ENCODE results near the gene KIAA0513.

Gene KIAA0513

GRCh38 chr16:85067426-85067825, 39.8 kb downstream of the KIAA0513 start:
- no peak for DNase-seq (ENCODE audit: low read depth in 2 of 3, low spot score in 2 of 3)

GRCh38 chr16:85068746-85069145, 41.2 kb downstream of the KIAA0513 start:
- DNase-seq (ENCODE audit: low read depth in 2 of 3, low spot score in 2 of 3) = no peak

GRCh38 chr16:85069171-85069570, 41.6 kb downstream of the KIAA0513 start:
- no peak for DNase-seq (ENCODE audit: low read depth in 2 of 3, low spot score in 2 of 3)

DNA sequence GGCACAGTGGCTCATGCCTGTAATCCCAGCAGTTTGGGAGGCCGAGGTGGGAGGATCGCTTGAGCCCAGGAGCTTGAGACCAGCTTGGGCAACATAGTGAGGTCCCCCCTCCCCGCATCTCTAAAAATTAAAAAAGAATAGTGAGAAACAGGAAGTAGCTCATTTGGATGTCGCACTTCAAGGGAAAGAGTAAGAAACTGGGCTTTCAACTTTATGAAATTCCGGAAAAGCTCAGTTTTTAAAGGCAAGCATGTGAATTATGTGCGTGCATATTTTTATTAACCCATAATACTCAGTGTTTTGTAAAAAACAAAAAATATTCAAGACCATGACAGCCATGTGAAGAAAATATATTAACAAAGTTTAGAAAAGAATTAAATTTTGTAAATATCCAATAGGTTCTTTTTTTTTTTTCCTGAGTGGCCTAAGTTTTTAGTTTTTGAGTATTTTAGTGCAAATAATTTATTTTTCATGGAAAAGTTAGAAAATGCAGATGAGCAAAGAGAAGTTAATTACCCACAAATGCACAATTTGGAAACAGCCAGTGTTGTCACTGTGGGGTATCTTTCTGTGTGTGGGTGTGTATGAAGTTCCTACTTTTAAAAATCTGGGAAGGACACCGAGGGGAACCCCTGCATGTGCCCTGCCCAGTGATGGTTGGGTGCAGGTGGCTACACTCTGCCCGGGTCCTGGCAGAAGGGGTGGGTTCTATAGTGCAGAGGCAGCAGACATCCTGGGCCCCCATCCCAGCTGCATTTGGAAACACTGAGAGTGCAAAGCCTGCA, 44.7 kb downstream of the KIAA0513 start:
- no peak for DNase-seq (ENCODE audit: low read depth in 2 of 3, low spot score in 2 of 3)

- DNase-seq (ENCODE audit: low read depth in 2 of 3, low spot score in 2 of 3) = no peak
These were observed 45.4 kb downstream of the KIAA0513 start for GRCh38 chr16:85072947-85073346.

GRCh38 chr16:85074225-85074914, 46.8 kb downstream of the KIAA0513 start:
- no peak for DNase-seq (ENCODE audit: low read depth in 2 of 3, low spot score in 2 of 3)

DNA sequence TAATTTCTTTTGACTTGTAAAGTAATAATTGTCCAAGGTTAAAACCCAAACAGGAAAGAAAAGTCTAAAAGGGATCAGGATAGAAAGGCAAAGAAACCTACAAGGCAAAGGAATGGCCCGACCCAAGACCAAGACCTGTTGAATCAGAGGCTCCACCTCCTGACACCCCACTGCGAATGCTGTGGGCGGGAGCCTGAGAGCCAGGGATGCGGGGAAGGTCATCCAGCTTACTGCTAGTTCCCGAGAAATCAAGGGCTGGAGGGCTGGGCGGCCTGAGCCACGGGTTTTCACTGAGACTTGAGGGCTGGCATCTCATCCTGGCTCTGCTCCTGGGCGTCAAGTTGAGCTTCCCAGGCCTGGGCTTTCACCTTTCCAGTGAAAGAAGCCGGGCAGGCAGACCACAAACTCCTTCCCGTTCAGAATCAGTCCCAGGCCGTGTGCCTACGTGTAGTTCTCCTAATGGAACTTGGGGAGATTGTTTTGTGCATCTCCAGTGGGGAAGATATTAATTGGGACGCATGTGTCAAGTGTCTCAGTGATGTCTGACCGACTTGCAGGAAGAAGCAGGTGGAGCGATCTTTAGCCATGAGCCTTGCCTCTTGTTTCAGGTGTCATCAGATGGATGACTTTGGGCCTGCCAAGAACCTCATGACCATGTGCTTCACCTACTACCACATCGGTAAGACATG, 47.8 kb downstream of the KIAA0513 start:
- no peak for DNase-seq (ENCODE audit: low read depth in 2 of 3, low spot score in 2 of 3)

- DNase-seq (ENCODE audit: low read depth in 2 of 3, low spot score in 2 of 3) = no peak
These were observed 49.4 kb downstream of the KIAA0513 start for GRCh38 chr16:85077039-85077438.

- no peak for DNase-seq (ENCODE audit: low read depth in 2 of 3, low spot score in 2 of 3)
These were observed 50.1 kb downstream of the KIAA0513 start for GRCh38 chr16:85077576-85078125.

DNA sequence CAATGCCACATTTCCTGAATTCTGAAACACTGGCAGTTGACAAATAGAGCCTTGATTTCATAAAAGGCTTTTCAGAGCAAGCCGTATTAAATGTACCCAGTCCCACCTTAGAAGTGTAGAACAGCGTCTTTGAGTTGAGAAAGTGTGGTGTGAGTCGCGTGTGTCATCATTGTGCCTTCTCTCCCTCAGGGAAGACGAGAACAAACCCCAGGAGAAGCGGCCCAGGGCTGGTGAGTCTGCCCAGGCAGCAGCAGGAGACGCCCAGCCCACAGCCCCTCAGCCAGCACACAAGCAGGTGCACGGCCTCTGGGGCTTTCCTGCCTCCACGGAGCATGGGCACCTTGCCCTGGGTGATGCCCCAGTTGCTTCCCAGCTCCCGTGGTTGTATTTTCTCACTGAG, 50.6 kb downstream of the KIAA0513 start:
- DNase-seq (ENCODE audit: low read depth in 2 of 3, low spot score in 2 of 3) = no peak

GRCh38 chr16:85078952-85079351, 51.4 kb downstream of the KIAA0513 start:
- no peak for DNase-seq (ENCODE audit: low read depth in 2 of 3, low spot score in 2 of 3)

DNA sequence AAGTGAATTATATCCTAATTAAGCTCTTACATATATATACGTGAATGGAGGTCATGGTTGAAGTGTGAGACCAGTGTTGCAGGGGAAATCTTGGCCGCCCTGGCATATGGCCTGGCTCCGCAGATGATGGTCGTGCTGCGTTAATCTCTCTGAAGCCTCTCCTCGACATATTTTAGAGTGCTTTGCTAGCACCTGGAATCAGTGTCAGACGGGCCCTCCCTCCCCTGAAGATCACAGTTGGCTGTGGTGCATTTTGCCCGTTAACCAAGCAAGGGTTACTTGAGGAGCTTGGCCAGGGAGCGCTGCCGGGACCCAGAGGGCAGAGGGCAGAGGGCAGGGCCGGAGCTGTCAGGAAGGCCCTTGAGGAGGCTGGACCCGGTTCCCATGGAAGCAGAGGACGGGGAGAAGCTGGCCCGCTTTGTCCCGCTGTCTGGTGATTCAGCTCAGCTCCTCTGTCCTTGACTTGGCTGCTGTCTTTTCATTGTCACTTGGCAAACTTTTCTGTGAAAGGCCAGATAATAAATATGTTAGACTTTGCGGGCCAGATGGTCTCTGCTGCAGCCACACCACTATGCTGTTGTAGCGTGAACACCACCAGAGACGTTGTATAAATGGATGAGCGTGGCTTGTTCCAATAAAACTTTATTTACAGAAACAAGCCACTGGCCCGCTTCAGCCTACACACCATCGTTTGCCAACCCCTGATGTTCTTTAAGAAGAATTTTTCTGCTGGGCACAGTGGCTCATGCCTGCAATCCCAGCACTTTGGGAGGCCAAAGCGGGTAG, 52.4 kb downstream of the KIAA0513 start:
- no peak for DNase-seq (ENCODE audit: low read depth in 2 of 3, low spot score in 2 of 3)

- no peak for DNase-seq (ENCODE audit: low read depth in 2 of 3, low spot score in 2 of 3)
These were observed 53.4 kb downstream of the KIAA0513 start for GRCh38 chr16:85081038-85081437.

DNA sequence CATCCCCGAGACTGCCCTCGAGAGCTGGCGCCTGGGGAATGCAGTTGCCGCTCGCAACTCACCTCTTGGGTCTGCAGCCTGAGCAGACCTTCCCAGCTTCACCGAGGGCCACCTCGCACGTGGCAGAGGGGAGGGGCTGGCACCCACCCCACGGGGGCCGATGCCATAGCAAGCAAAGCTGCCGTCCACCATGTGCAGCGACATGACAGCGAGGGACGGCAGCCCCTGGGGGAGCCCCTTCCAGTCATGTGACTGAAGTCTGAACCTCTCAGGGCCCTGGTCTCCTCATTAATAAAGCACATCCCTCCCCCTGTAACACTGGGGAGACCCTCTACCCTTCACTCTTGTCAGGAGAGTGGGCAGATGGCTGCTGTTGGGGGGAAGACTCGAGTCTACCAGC, 54.2 kb downstream of the KIAA0513 start:
- no peak for DNase-seq (ENCODE audit: low read depth in 2 of 3, low spot score in 2 of 3)

DNA sequence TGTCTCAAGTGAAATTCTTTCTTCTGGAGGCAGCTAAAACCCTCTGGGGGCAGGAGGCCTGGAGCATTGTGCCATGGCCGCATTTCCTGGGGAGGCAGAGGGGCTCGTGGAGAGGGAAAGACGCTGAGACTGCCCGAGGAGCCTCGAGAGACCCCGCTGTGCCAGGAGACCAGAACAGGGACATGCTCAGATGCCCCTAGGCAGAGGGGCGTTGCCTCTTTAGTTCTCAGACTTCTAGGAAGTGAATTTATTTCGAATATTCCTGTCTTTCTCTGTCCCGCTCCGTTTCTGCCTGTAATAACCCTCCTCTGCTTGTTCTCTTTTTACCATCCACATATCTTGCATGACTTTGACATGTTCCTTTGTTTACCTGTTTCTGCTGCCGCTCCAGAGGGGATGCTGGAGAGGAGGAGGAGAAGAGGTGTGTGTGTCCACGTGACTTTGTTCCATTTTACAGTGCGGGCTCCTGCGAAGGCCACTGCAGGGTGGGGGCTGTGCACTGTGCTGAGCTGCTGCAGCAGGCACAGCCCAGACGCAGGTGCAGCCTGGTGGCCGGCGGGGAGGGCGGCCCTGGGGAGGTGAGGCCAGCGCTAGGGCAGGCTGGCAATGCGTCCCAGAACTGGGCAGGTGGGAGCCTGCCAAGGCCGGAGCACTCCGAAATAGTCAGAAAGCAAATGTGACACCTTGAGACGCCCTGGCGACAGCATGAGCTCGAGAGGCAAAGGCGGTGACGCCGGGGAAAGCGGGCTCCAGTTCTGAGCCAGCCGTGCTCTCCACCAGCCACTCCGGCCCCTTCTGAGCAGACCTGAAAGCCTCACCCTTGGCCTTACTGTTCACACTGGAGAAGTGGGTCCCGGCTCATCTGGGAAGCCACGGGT, 54.8 kb downstream of the KIAA0513 start:
- DNase-seq (ENCODE audit: low read depth in 2 of 3, low spot score in 2 of 3) = no peak

DNA sequence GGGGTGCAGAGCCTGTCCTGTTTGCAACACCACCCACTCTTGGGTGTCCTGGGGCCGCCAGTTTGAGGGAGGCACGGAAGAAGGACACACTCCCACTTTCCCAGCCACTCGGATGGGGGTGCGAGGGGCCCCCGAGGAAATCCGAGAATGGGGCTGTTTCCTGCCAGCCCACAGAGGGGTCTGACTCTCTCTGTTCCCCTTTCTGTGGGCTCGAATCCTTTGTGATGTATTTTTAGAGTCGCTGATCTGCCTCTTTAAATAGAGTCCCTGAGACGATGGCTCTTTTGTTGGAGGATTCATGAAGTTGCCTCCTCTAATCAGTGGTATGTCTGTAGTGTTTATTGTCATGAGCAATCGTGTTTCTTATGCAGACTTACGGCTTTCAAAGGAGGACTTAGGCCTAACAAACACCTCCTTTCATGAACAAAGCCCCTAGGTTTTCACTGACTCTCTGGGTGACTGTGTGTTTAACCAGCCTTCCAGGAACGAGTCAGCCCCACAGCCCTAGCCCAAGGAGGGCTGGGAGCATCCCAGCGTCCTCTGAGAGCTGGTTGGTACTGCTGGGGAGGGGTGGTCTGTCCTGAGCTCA, 55.5 kb downstream of the KIAA0513 start:
- no peak for DNase-seq (ENCODE audit: low read depth in 2 of 3, low spot score in 2 of 3)

- no peak for DNase-seq (ENCODE audit: low read depth in 2 of 3, low spot score in 2 of 3)
These were observed 57.4 kb downstream of the KIAA0513 start for GRCh38 chr16:85084841-85085510.

- no peak for DNase-seq (ENCODE audit: low read depth in 2 of 3, low spot score in 2 of 3)
These were observed 58.1 kb downstream of the KIAA0513 start for GRCh38 chr16:85085721-85086120.

All from activated CD8-positive, alpha-beta memory T cell treated with anti-CD3 and anti-CD28 coated beads for 48 hours (primary cell).